Muscle layer of duodenum (tissue), 2 donors: ENCODE measurements around the gene RASD1.

Experiments used
- H3K27ac ChIP-seq: one replicate; pipeline ENCODE4 v1.7.0; 2013; ENCODE audit warnings: mild to moderate bottlenecking, low read length
- H3K27me3 ChIP-seq: one replicate; pipeline ENCODE4 v1.7.0; 2013; ENCODE audit warnings: low read depth, mild to moderate bottlenecking, control low read depth, low read length
- H3K36me3 ChIP-seq, 2 donors: one replicate each; pipeline ENCODE4 v1.7.0; 2013; ENCODE audit warnings: low read length in 2 of 2, control low read depth in 1 of 2, mild to moderate bottlenecking in 1 of 2; ENCODE audit not compliant: insufficient read depth in 2 of 2, control insufficient read depth in 1 of 2
- H3K4me1 ChIP-seq, 2 donors: one replicate each; pipeline ENCODE4 v1.7.0; 2013; ENCODE audit warnings: low read length in 2 of 2, mild to moderate bottlenecking in 2 of 2, control low read depth in 1 of 2, moderate library complexity in 1 of 2; ENCODE audit not compliant: insufficient read depth in 2 of 2, control insufficient read depth in 1 of 2
- H3K4me3 ChIP-seq, 2 donors: one replicate each; pipeline ENCODE4 v1.7.0; 2013; ENCODE audit warnings: low read length in 2 of 2, low read depth in 1 of 2, mild to moderate bottlenecking in 1 of 2
- H3K9me3 ChIP-seq, 2 donors: one replicate each; pipeline ENCODE4 v1.7.0; 2013; ENCODE audit warnings: low read length in 2 of 2, control low read depth in 1 of 2, mild to moderate bottlenecking in 1 of 2; ENCODE audit not compliant: control insufficient read depth in 1 of 2
- donor health status: healthy.

The RASD1 gene

DNA sequence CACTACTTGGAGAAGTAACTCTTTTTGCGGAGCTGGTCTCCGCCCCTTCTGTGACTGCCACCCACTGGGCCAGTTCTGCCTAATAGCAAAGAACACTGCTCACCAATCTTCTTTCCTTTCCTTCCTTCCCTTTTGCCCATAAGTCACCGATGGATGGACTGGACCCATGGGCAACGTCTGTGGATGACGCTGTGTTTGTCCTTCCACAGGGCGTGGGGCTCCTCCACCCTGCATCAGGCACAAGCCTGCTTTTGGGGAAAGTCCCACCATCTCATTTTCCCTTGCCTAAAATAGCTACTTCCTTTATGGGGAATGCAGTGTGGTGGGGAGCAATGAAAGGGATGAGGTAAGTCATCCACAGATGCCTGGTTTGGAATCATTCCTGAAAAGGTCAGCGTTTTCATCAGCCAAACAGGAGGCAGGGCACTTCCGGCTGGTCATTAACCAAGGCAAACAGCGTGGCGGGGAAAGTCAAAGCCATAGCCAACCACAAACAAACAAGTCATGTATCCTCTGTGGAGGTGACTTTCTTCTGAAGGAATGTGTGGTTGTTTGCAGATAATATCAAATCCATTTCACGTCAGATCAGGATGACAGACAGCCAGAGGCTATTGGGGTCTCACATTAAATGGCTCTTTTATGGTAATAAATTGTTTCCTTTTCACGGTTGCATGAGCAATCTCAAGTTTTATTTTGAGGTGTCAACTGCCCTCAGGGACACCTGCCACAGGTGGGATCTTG is 50.1 kb downstream of the RASD1 start:
- H3K4me3 ChIP-seq: no peak overlapping the region
- no peaks in the 10 kb centered on the region for H3K9me3 ChIP-seq
- no peaks in the 10 kb centered on the region for H3K36me3 ChIP-seq
- H3K27ac ChIP-seq: no peak overlapping the region
- no peaks in the 10 kb centered on the region for H3K4me1 ChIP-seq
- H3K27me3 ChIP-seq: no peaks in the 10 kb centered on the region

DNA sequence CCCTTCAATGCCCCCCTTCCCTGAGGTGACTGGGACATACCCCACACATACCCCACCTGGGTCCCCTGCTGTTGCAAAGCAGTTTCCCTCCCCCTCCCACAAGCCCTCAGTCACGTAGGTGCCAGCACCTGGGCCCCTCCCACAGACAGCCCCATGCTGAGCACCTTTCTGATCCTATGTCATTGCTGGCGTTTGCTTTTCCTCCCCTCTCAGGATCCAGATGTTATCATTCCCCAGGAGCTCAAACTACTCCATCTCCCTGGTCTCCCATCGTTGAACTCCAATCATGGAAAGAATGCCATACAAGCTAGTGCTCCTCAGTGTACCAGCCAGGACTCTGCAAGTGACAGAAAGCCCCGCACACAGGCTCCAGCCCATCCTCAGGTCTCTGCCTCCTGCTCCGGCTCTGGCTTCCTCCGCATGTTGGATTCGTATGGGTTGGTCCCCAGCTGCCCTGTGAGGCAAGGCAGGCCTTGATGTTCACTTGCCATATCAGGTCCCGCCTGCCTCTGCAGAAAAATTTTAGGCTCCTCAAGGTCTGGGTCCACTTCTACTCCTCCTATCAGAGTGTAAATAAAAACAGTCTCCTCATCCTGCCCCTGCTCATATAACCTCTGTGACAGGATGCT is 50.8 kb downstream of the RASD1 start:
- H3K9me3 ChIP-seq: no peaks in the 10 kb centered on the region
- H3K36me3 ChIP-seq: no peaks in the 10 kb centered on the region
- no peak overlapping the region for H3K27ac ChIP-seq
- H3K27me3 ChIP-seq: no peaks in the 10 kb centered on the region
- no peaks in the 10 kb centered on the region for H3K4me1 ChIP-seq
- no peak overlapping the region for H3K4me3 ChIP-seq
